Measurements from ENCODE around the gene OXTR. TPM values are rescaled to one million over a fixed set of nuclear protein-coding genes. Genes with fewer than 3 reads are reported as not detected.

OXTR gene
- total RNA-seq, 1 donor from 2014 or later = 1.0 TPM

DNA sequence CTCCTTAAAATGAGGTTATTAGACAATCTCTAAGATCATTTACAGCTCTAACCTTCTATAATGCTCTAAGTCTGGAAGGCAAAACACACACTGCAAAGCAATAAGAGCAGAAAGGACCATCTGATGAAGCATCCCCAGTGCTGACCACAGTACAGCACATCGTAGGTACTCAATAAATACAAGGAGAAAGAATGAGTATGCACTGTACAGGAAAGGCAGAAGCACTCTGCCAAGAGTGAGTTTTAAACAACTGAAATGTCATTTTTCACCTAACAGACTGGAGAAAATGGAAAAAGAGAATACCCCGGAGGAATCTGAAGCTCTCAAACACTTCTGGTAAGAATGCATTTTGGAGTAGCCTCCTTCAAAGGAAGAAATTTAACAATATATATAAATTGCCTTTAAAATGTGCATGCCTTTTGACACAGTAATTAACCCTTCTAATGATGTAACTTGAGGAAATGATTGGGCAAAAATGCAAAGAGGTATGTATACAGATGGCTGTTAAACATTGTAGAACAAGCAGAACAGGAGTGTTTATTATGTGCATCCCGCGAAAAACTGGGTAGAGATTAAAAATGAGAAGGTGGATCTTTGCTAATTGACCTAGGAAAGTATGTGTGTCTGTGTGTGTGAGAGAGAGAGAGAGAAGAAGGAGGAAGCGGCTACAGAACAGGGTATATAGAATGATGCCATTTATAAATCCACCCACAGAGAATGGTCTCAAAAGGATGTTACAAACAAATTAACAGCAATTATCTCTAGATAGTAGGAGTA, 8.0 kb upstream of the OXTR start:
- no peak overlapping the region for H3K4me3 Mint-ChIP-seq (ENCODE audit: unreplicated experiment)
- H3K27ac Mint-ChIP-seq (ENCODE audit: unreplicated experiment) = no peak overlapping the region
- TF ChIP-seq, protein P1, sequence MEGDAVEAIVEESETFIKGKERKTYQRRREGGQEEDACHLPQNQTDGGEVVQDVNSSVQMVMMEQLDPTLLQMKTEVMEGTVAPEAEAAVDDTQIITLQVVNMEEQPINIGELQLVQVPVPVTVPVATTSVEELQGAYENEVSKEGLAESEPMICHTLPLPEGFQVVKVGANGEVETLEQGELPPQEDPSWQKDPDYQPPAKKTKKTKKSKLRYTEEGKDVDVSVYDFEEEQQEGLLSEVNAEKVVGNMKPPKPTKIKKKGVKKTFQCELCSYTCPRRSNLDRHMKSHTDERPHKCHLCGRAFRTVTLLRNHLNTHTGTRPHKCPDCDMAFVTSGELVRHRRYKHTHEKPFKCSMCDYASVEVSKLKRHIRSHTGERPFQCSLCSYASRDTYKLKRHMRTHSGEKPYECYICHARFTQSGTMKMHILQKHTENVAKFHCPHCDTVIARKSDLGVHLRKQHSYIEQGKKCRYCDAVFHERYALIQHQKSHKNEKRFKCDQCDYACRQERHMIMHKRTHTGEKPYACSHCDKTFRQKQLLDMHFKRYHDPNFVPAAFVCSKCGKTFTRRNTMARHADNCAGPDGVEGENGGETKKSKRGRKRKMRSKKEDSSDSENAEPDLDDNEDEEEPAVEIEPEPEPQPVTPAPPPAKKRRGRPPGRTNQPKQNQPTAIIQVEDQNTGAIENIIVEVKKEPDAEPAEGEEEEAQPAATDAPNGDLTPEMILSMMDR (IDR thresholded peaks at IDR 0.05; ENCODE audit: unreplicated experiment) = no peak
- DNase-seq (ENCODE audit: low spot score) = no peak
- no peaks in the 10 kb centered on the region for H3K9me3 Mint-ChIP-seq (ENCODE audit: unreplicated experiment)
- no peaks in the 10 kb centered on the region for H3K36me3 Mint-ChIP-seq (ENCODE audit: low read depth, unreplicated experiment)
- H3K27me3 Mint-ChIP-seq (ENCODE audit: unreplicated experiment) = peaks cover 2% of the 10 kb centered on the region
- H3K4me1 Mint-ChIP-seq (ENCODE audit: unreplicated experiment) = no peaks in the 10 kb centered on the region

DNA sequence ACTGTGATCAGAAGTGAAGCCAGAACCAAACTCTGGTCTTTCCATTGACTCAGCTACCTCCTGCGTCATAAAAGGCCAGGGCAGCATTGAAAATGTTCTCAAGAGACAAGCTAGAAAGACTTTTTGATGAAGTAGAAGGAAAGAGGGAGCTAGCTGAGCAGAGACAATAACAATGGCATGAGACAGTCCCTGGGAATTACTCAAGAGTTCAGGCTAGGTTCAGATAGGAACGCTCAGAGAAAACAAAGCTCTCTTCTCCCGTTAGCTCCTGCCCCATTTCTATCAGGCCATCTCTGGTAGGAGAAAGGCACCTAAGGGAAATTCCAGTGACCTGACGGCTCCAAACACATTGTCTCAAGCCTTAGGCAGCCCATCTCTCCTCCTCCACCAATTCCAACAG, 7.0 kb upstream of the OXTR start:
- H3K9me3 Mint-ChIP-seq (ENCODE audit: unreplicated experiment) = no peaks in the 10 kb centered on the region
- H3K4me3 Mint-ChIP-seq (ENCODE audit: unreplicated experiment) = no peak overlapping the region
- H3K4me1 Mint-ChIP-seq (ENCODE audit: unreplicated experiment) = peaks cover 7% of the 10 kb centered on the region

DNA sequence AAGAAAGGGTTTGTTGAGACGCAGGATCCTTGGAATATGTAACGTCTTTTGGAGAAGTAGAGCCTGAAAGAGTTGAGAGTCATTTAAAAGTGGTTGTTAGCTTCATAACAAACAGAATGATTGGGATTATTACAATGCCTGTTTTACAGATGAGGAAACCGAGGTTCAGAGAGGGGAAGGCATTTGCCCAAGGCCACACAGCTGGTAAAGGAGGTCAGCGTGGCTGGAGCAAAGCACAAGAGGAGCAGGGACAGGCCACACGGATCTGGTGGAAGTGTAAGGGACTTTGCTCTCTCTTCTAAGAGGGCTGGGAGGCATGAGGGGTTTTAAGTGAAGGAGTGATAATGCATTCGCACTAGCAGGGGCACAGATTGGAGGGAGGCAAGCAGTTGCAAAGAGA, 6.2 kb upstream of the OXTR start:
- no peaks in the 10 kb centered on the region for H3K36me3 Mint-ChIP-seq (ENCODE audit: low read depth, unreplicated experiment)
- H3K27me3 Mint-ChIP-seq (ENCODE audit: unreplicated experiment) = peaks cover 2% of the 10 kb centered on the region
- TF ChIP-seq, protein P1 (IDR thresholded peaks at IDR 0.05; ENCODE audit: unreplicated experiment) = no peak
- no peaks in the 10 kb centered on the region for H3K9me3 Mint-ChIP-seq (ENCODE audit: unreplicated experiment)
- H3K27ac Mint-ChIP-seq (ENCODE audit: unreplicated experiment) = no peak overlapping the region
- H3K4me3 Mint-ChIP-seq (ENCODE audit: unreplicated experiment) = no peak overlapping the region
- H3K4me1 Mint-ChIP-seq (ENCODE audit: unreplicated experiment) = peaks cover 15% of the 10 kb centered on the region
- DNase-seq (ENCODE audit: low spot score) = no peak

More for the DNA sequence above, 7.0 kb upstream of the OXTR start:
- Mint-ChIP-seq H3K36me3 (ENCODE audit: low read depth, unreplicated experiment) (no peaks in the 10 kb centered on the region), H3K27ac (ENCODE audit: unreplicated experiment) (no peak overlapping the region), H3K27me3 (ENCODE audit: unreplicated experiment) (peaks cover 2% of the 10 kb centered on the region)
- TF ChIP-seq, protein P1 (IDR thresholded peaks at IDR 0.05; ENCODE audit: unreplicated experiment) = no peak
- no peak for DNase-seq (ENCODE audit: low spot score)

DNA sequence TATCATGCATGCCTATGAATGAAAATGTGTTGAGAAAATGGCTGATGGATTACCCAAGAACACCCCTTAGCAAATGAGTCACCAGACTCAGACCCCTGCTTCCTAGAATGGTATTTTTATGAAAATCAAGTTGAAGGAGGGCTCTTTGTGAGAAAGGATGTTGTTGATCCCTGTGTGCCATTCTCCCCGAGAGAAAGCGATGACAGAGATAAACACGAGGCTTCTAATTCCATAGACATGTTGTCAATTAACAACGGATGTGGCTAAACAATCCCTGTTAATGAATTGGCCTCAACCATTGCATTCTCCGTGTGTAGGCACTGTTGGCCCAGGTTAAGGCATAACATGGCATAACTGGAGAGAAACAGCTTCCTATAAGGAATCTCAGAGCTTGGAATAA, 5.8 kb upstream of the OXTR start:
- no peak for DNase-seq (ENCODE audit: low spot score)
- TF ChIP-seq, protein P1 (IDR thresholded peaks at IDR 0.05; ENCODE audit: unreplicated experiment) = no peak

DNA sequence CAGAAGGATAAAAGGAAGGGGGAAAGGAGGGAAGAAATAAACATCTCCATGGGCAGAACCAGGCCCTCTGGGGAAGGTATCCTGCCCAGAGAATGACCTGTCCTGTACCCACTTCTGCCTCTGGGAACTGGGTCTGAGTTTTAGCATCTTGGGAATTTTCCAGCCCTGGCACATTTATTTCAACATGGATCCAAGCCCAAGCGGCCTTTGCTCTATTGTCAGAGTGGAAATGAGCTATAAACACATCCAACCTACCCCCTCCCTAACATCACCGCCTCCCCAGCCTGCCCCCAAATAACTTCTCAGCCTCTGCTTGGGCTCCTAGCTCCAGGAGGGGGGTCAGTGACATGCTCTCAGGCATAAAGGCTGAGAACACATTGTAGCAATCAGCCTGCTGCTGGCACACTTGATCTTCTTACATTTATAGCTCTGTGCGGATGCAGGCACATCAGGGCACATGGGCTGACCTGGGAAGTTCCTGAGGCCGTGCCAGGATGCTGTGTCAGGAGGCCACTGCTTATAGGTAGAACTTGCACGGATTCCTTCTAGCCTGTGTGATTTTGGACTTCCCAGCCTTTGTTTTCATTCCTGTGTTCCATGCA, 4.6 kb upstream of the OXTR start:
- Mint-ChIP-seq H3K9me3 (ENCODE audit: unreplicated experiment) (no peaks in the 10 kb centered on the region), H3K4me1 (ENCODE audit: unreplicated experiment) (peaks cover 26% of the 10 kb centered on the region), H3K4me3 (ENCODE audit: unreplicated experiment) (no peak overlapping the region), H3K27me3 (ENCODE audit: unreplicated experiment) (peaks cover 7% of the 10 kb centered on the region), H3K36me3 (ENCODE audit: low read depth, unreplicated experiment) (no peaks in the 10 kb centered on the region), H3K27ac (ENCODE audit: unreplicated experiment) (no peak overlapping the region)
- no peak for DNase-seq (ENCODE audit: low spot score)
- TF ChIP-seq, protein P1 (IDR thresholded peaks at IDR 0.05; ENCODE audit: unreplicated experiment) = no peak

More for the DNA sequence above, 5.8 kb upstream of the OXTR start:
- no peak overlapping the region for H3K4me3 Mint-ChIP-seq (ENCODE audit: unreplicated experiment)
- no peaks in the 10 kb centered on the region for H3K36me3 Mint-ChIP-seq (ENCODE audit: low read depth, unreplicated experiment)
- H3K9me3 Mint-ChIP-seq (ENCODE audit: unreplicated experiment) = no peaks in the 10 kb centered on the region
- H3K27ac Mint-ChIP-seq (ENCODE audit: unreplicated experiment) = no peak overlapping the region
- peaks cover 2% of the 10 kb centered on the region for H3K27me3 Mint-ChIP-seq (ENCODE audit: unreplicated experiment)
- peaks cover 19% of the 10 kb centered on the region for H3K4me1 Mint-ChIP-seq (ENCODE audit: unreplicated experiment)
